Bone marrow (tissue), 2 donors: ENCODE data around the gene TOMM20.
"Not testable (repeated sequence)": the region's sequence is repeated elsewhere in the genome, so short reads cannot be mapped to it uniquely, and the experiment has no call there.

Experiments used
- DNase-seq, 2 donors: peaks; one replicate each; lab custom pipeline; 2025; lab: John Stamatoyannopoulos, UW

The TOMM20 gene

GRCh38 chr1:235079443-235080296, 49.0 kb downstream of the TOMM20 start:
- DNase-seq, result peak in 1 of 2 donors; percentile 12

- no peak for DNase-seq
Observed at GRCh38 chr1:235078480-235079381, 49.9 kb downstream of the TOMM20 start.

DNA sequence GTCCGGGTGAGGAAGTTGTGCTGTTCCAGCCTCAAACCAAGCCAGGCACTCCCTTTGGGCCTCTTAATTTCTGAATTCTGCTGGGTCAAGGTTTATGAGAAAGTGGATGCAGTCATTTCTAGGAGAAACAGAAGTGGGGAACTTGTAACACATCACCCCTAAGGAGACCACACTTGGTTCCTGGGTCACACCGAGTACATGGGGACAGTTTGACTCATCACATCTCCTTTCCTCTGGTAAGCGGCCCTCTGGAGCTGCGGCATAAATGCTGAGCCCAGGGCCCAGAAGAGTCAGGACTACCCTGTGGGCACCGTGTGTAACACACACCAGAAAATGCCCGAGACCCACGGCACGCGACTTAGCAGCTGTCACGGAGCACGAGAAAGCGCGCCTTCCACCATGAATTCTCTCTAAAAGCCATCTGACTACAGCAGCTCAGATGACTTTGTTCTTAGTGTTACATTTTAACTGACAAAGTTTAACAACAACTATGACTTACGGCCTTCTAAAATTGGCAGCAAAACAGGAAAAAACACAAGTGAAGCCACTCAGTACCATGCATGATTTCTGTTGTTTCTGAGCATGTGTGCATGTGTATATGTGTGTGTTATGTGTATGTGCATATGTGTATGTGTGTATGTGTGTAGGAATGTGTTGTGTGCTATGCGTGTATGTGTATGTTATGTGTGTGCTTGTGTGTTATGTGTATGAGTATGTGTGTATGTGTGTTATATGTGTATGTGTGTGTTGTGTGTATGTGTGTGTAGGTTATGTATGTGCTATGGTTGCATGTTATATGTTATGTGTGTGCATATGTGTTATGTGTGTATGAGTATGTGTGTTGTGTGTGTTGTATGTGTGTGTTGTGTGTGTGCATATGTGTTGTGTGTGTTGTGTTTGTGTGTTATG, 50.8 kb downstream of the TOMM20 start:
- DNase-seq, result peak; percentile 31 to 52

DNA sequence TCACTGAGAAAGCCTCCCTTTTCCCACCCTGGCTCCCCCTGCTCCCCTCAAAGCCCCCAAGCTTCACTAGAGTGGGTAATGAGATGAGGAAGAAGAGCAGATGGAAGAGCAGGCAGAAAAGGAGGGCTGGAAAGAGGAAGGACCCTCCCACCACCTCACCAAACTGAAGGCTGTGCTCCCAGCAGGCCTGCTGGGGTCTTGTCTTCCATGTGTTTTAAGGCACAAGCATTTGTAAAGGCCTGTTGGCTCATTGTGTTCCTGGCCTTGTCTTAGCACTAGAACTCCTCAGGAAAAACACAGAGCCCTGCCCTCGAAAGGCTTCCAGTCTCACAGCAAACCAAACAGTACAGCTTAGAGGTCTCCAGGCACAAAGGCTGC, 51.5 kb downstream of the TOMM20 start:
- no peak for DNase-seq

DNA sequence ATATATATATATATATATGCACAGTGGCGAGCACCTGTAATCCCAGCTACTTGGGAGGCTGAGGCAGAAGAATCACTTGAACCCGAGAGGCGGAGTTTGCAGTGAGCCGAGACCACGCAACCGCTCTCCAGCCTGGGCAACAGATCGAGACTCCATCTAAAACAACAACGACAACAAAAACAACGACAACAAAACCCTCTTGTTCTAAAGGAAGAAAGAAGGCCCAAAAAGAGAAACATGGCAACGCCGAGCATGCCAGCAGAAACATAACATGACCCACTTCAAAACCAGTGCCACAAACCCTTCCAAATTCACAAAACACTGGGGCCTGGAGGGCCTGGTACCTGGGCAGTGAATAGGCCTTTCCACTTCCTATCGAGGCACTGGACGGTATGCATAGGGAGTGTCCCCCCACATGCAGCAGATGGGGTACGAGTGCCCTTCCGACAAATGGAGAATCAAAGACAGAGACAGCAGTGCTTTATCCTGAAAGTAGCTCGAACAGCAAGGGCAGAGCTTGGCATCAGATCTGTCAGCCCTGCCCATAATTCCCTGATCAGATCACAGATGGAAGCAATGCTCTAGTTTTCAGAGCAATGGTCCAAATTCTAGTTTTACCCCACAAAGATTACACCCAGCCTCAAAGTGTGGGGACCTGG, 52.0 kb downstream of the TOMM20 start:
- DNase-seq, result no peak

DNA sequence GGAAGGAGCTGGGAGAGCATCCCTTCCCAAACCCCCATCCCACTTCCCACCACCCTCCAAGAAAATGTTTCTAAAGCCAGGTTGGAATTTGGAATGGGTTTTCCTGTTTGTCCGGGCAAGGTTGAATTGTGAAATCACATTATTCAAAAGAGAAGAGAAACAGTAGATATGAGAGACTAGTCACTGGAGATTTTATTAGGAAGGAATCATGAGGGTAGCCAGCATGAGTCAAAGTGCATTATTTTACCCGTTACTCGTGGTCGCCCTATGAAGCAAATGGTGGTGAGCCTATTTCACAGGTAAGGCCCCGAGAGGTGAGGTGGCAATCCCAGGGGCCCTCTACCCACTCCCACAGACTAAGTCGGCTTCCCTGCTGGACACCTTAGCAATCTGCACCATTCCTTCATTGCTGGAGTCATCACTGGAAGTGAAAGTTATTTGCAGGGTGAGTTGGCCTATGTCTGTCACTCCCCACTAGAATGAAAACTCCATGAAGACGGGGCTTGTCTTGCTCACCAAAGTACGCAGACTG, 52.8 kb downstream of the TOMM20 start:
- no peak for DNase-seq

DNA sequence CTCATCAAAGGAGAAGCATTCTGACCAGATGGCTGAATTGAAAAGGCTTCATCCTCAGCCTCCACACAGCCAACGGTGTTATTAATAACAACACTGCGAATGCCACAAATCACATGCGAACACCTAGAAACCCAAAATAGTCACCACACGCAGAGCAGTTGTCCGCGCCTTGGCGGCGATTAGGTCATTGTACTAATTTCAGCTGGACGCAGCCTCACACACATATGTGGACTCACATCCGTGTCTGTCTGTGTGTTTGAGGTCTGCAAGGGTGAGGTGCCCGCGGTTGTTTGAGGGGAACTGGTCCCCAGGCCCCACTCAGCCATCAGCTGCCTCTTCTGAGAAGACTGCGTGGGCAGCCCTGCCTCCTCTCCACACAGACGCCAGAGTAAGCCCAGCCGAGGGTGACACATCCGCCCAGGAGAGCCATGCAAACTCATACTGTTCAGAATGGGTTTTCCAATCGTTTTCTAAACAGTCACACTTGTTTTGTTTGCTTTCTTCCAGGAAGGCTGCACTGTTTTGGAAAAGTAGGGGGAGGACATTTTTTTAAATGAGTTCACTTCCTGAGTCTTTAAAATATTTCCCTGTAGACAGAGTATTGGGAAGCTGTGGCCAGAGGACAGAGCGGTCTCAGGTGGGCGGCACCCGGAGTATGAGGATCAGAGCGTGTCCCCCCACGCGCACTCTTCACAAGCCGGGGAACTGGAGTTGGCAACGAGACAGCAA, 53.4 kb downstream of the TOMM20 start:
- no peak for DNase-seq

GRCh38 chr1:235074523-235075047, 54.1 kb downstream of the TOMM20 start:
- DNase-seq, result peak; percentile 33 to 87

GRCh38 chr1:235073968-235074522, 54.6 kb downstream of the TOMM20 start:
- DNase-seq, result no peak

DNA sequence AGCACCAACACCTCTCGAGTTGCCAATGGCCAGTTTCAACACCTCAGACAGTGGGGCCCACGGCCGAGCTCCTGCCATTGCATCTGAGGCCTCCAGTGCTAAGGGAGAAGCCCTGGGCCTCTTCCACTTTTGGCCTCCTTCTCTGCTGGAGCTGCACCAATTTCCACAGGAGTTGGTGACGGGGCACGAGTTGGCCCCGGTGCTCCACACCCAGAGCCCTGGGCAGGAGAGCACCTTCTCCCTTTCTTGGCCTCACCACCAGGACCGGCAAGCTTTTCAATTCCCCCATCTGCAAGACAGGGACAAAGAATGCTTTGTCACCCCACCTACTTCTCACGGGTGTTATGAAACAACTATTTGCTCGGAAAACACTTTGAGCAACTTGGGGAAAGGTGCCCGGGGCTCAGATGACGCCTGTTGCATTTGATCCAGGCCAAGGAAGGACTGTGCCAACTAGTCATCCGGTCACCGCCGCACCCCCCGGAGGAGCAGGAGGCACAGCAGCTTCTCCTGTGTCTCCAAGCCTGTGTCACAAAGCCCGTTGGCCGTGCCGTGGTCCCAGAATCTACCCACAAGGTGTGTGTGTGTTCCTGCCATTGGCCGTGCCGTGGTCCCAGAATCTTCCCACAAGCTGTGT, 55.2 kb downstream of the TOMM20 start:
- DNase-seq, result peak in 1 of 2 donors; percentile 20

DNA sequence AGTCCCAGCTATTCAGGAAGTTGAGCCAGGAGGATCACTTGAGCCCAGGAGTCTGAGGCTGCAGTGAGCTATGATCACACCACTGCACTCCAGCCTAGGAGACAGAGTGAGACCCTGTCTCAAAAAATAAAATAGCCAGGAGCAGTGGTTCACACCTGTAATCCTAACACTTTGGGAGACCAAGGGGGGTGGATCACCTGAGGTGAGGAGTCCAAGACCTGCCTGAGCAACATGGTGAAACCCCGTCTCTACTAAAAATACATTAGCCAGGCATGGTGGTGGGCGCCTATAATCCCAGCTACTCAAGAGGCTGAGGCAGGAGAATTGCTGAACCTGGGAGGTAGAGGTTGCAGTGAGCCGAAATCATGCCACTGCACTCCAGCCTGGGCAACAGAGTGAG, 56.1 kb downstream of the TOMM20 start:
- not testable (repeated sequence) for DNase-seq

DNA sequence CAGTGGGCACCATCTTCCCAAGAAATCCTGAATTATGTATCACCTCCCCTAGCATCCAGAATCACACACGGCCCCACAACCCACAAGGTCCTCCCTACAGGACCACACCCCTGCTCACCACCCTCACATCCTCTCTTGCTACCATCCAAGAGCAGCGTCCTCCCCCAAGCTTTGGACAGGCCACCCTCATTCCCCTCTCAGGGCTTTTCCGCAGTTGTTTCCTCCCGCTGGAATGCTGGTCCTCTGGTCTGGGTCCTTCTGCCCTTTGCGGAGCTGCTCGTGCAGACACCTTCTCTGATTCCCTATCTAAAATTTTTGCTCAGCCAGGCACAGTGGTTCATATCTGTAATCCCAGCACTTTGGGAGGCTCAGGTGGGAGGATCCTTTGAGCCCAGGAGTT, 56.5 kb downstream of the TOMM20 start:
- no peak for DNase-seq

- no peak for DNase-seq
Observed at GRCh38 chr1:235070819-235071218, 57.8 kb downstream of the TOMM20 start.

DNA sequence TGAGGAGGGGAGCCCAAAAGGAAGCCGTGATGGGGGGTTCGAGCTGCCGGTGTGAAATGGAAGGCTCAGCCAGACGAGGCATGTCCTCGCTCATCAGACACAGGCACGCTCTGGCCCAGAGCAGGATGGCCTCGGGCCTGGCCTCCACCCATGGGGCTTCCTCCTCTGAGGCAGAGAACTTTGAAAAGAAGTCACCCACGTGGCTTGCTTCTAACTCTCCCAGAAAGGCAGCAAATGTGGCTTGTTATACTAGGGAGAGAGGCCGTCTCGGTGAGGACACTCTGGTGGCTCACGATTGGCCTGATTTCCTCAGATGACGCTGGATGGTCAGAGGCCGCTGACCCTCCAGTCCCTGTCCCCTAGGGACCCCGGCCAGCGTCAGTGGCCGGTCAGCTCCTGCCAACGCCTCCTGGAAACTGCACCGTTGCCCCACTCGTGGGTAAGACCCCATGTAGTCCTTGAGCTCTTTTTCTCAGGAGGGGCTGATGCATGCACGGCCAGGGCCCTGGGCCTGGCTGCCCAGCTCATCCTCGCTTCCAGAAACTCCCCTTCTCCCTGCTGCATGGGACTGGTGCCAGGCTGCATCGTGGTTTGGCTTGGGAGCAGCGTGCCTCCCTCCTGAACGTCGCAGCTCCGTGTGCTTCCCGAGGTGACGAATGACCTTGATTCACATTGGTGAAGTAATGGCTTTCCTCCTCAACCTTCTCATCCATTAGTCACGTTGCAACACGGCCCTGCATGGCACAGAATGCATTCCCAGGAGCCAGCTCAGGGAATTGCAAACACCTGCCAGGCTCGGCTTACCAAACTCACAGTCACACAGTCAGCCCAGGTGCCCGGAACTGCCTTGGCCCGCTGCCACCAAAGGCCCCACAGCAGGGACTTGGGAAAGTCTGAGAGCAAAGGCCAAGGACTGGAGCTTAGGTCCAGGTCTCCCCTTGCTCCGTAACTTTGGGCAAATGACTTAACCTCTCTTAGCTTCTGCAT, 58.8 kb downstream of the TOMM20 start:
- no peak for DNase-seq

GRCh38 chr1:235069176-235069575, 59.5 kb downstream of the TOMM20 start:
- DNase-seq, result no peak

GRCh38 chr1:235068158-235069121, 60.2 kb downstream of the TOMM20 start:
- no peak for DNase-seq
